GM12873 (cell line): ENCODE measurements around the gene AKAP8.

Source experiments
- CTCF ChIP-seq: IDR thresholded peaks from 2 replicates; pipeline ENCODE4 v1.5.1; 2012; ENCODE audit warnings: low read depth, mild to moderate bottlenecking, moderate library complexity, low read length, control low read depth; ENCODE audit not compliant: insufficient read depth; ENCODE audit errors: missing control alignments

AKAP8 gene

GRCh38 chr19:15379083-15379998 lies at the start of gene AKAP8:
AKAP8 (minus strand) TSS chr19:15379787; CDS start chr19:15379731, 56 bp downstream.
- no peak for TF ChIP-seq CTCF

GRCh38 chr19:15427991-15428471 lies 48.4 kb upstream of the AKAP8 start:
- no peak for TF ChIP-seq CTCF

- no peak for TF ChIP-seq CTCF
Observed at GRCh38 chr19:15427350-15427700, 47.7 kb upstream of the AKAP8 start.

- TF ChIP-seq CTCF = no peak
Observed at GRCh38 chr19:15426485-15427349, 47.1 kb upstream of the AKAP8 start.

- no peak for TF ChIP-seq CTCF
Observed at GRCh38 chr19:15425321-15425950, 45.8 kb upstream of the AKAP8 start.

GRCh38 chr19:15424692-15425272 lies 45.2 kb upstream of the AKAP8 start:
- TF ChIP-seq CTCF = no peak
